HG02678 (cell line): ENCODE results near the gene SLC6A19.

Experiments used
- ATAC-seq: cut with Tn5 transposase; IDR thresholded peaks from one replicate; pipeline ENCODE4 v1.9.1; 2021; ENCODE audit warnings: mild to moderate bottlenecking, moderate library complexity; ENCODE audit not compliant: unreplicated experiment

SLC6A19 gene

GRCh38 chr5:1208221-1208742 is 6.9 kb downstream of the SLC6A19 start:
- no peak for ATAC-seq

GRCh38 chr5:1208743-1209488 is 7.5 kb downstream of the SLC6A19 start:
- no peak for ATAC-seq

- ATAC-seq = no peak
These were observed 8.1 kb downstream of the SLC6A19 start for GRCh38 chr5:1209489-1209852.

- no peak for ATAC-seq
These were observed 8.7 kb downstream of the SLC6A19 start for GRCh38 chr5:1209896-1210776.

GRCh38 chr5:1210832-1211251 is 9.4 kb downstream of the SLC6A19 start:
- ATAC-seq = no peak

- no peak for ATAC-seq
These were observed 10.3 kb downstream of the SLC6A19 start for GRCh38 chr5:1211701-1212100.

- no peak for ATAC-seq
These were observed 10.9 kb downstream of the SLC6A19 start for GRCh38 chr5:1212271-1212670.

- ATAC-seq = no peak
These were observed 11.5 kb downstream of the SLC6A19 start for GRCh38 chr5:1212881-1213280.

GRCh38 chr5:1213508-1214162 is 12.2 kb downstream of the SLC6A19 start:
- ATAC-seq = no peak

- ATAC-seq = no peak
These were observed 13.0 kb downstream of the SLC6A19 start for GRCh38 chr5:1214163-1214935.

- ATAC-seq = no peak
These were observed 13.5 kb downstream of the SLC6A19 start for GRCh38 chr5:1214936-1215220.

GRCh38 chr5:1215320-1216096 is 14.1 kb downstream of the SLC6A19 start:
- ATAC-seq = no peak

GRCh38 chr5:1216211-1216917 is 15.0 kb downstream of the SLC6A19 start:
- no peak for ATAC-seq

- no peak for ATAC-seq
These were observed 15.5 kb downstream of the SLC6A19 start for GRCh38 chr5:1216918-1217295.

GRCh38 chr5:1217596-1218206 is 16.3 kb downstream of the SLC6A19 start:
- ATAC-seq = no peak

GRCh38 chr5:1218351-1219080 is 17.1 kb downstream of the SLC6A19 start:
- no peak for ATAC-seq

- no peak for ATAC-seq
These were observed 17.8 kb downstream of the SLC6A19 start for GRCh38 chr5:1219098-1219767.

- no peak for ATAC-seq
These were observed 18.3 kb downstream of the SLC6A19 start for GRCh38 chr5:1219768-1220100.
